NCI-H82 treated with DMSO at 0.1 percent for 48 hours (cell line): ENCODE measurements around the gene PEX12.
"Not testable (repeated sequence)": the region's sequence is repeated elsewhere in the genome, so short reads cannot be mapped to it uniquely, and the experiment has no call there.

ENCODE experiments used
- DNase-seq: peaks from one replicate; lab custom pipeline; 2025; ENCODE audit not compliant: unreplicated experiment; lab: John Stamatoyannopoulos, UW

Gene PEX12

DNA sequence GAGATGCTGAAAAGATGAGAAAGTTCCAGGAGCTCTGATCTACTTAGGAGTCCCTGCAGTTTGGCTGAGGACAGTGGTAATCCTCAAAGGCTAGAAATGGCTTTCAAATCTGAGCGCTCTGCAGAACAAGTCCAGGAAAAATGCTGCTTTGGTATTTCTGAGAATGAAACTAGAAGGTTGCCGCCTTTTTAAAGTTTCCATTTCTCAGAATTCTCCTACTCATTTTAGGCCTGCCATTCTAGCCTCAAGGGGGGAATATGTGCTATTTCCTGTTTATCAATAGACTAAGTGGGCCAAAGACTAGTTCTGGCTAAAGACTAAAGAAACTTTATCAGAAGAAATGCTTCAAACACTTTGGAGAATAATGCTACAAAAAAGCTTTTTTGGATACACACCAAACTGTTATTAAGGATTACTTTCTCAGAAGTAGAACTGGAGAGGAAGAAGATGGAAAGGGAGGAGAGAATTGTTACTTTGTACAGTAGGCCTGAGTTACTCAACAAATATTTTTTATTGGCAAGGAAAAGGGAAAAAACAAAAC lies 40.7 kb downstream of the PEX12 start, which contains the start of gene SLFN12L:
SLFN12L (minus strand) TSS at position 78 of the 541 bp plus-strand sequence. CDS start 15,314 bp downstream, outside the sequence.
- DNase-seq: no peak

DNA sequence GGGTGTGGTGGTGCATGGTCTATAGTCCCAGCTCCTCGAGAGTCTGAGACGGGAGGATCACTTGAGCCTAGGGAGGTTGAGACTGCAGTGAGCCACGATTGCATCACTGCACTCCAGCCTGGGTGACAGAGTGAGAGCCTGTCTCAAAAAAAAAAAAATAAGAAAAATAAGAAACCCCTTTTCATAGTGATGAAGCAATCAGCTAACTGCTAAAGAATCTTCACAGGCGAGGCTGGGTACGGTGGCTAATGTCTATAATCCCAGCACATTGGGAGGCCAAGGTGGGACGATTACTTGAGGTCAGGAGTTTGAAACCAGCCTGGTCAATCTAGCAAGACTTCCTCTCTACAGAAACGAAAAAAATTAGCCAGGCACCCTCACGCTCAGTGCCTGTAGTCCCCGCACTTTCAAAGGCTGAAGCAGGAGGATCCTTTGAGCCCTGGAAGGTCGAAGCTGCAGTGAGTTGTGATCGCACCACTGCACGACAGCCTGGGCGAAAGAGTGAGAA lies 41.7 kb downstream of the PEX12 start:
- no peak for DNase-seq

DNA sequence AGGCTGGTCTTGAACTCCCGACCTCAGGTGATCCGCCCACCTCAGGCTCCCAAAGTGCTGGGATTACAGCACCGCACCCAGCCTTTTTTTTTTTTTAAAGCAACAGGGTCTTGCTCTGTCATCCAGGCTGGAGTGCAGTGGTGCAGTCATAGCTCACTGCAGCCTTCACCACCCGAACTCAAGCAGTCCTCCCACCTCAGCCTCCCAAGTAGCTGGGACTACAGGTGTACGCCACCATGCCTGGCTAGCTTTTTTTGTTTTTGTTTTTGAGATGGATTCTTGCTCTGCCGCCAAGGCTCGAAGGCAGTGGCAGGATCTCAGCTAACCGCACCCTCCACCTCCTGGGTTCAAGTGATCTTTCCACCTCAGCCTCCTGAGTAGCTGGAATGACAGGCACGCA lies 43.0 kb downstream of the PEX12 start:
- not testable (repeated sequence) for DNase-seq

DNA sequence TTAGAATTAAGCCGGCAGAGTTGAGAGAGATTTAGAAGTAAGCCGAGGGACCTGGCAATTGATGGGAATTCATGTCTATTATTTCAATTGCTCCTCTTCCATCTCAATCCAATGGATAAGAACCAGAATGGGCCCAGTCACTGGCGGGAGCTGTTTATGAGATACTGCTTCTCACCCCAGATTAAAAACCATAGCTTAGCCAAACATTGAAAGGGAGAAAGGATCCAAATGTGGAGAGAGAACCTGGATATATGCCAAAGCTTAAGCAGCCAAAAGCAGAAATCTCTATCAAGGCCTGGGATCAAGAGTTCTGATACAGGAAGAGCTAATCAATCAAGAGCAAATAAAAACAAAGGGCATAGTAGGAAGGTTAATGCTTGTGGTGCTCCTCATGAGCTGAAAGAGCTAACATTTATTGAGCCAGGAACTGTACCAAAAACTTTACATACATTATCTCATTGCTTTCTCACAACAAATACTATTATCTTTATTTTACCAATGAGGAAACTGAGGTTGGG lies 43.7 kb downstream of the PEX12 start:
- no peak for DNase-seq

DNA sequence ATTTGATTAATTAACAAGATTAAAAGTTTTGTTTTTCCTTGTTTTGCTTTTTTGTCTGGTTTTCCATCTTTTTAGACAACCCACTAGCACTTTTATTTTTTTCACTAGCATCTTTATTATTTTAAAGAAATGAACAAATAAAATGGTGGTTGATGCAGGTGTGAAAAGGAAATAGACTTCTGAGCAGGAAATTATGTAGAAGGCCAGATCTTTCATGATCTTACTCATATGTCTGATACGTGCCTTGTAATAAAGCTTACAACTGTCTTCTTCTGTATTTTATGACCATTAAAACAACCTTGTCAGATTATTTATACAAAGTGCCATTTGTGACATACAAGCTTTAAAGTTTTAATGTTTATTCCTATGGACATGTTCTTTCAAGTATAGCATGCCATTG lies 47.2 kb downstream of the PEX12 start:
- no peak for DNase-seq

DNA sequence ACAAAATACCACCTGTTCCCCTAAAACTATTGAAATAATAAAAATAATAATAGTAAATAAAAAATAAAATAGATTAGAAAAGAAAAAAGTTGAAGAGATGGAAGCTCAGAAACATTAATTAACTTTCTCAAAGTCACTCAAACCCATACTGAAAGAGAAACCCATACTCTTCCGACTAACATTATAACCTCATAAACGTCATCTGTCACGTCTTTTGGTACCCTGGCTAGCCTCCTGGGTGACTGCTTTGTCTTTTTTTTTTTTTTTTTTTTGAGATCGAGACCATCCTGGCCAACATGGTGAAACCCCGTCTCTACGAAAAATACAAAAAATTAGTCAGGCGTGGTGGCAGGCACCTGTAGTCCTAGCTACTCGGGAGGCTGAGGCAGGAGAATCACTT lies 48.5 kb downstream of the PEX12 start:
- DNase-seq: no peak

DNA sequence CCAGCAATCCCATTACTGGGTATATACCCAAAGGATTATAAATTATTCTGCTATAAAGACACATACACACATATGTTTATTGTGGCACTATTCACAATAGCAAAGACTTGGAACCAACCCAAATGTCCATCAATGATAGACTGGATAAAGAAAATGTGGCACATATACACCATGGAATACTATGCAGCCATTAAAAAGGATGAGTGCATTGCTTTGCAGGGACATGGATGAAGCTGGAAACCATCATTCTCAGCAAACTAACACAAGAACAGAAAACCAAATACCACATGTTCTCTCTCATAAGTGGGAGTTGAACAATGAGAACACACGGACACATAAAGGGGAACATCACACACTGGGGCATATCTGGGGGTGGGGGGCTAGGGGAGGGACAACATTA lies 49.0 kb downstream of the PEX12 start:
- DNase-seq: not testable (repeated sequence)
